K562 (cell line): Measurements from ENCODE around the gene MPIG6B. TPM values are rescaled to one million over a fixed set of nuclear protein-coding genes. Genes with fewer than 3 reads are reported as not detected.

Experiments
- BCL6 ChIP-seq: fragments of 250-450 bp; sonication (Bioruptor Pico); IDR thresholded peaks from 2 replicates; pipeline ENCODE4 v1.4.0; 2020
- CBFA2T2 ChIP-seq: fragments of 450-650 bp; conservative IDR thresholded peaks from 2 replicates; pipeline ENCODE4 v1.6.1; 2017; ENCODE audit warnings: mild to moderate bottlenecking
- CCNT2 ChIP-seq: IDR thresholded peaks from 2 replicates; pipeline ENCODE4 v1.6.1; 2011; ENCODE audit warnings: borderline replicate concordance, low read depth, mild to moderate bottlenecking, moderate library complexity, mixed read lengths, low read length; ENCODE audit not compliant: insufficient read length; ENCODE audit errors: extremely low read depth
- CREB1 ChIP-seq, 2 experiments: sonication (generic) in 1 of 2; formaldehyde crosslinking in 1 of 2; IDR thresholded peaks; 2 replicates each; pipeline versions ENCODE4 v1.6.1 to v1.8.0; 2012 to 2022; ENCODE audit warnings: inconsistent platforms in 1 of 2, mild to moderate bottlenecking in 1 of 2, missing genetic modification reagents in 1 of 2, moderate library complexity in 1 of 2
- CUX1 ChIP-seq: fragments of 200-800 bp; sonication (Bioruptor generic); IDR thresholded peaks from 2 replicates; pipeline ENCODE4 v1.6.1; 2016; ENCODE audit warnings: missing genetic modification characterization, missing compliant biosample characterization
- HES1 ChIP-seq: fragments of 450-650 bp; IDR thresholded peaks from 2 replicates; pipeline ENCODE4 v1.6.1; 2016; ENCODE audit warnings: low read depth, mild to moderate bottlenecking, moderate library complexity
- HEY1 ChIP-seq: fragments of 250-450 bp; sonication (Bioruptor Pico); IDR thresholded peaks from 2 replicates; pipeline ENCODE4 v1.5.0; 2020; ENCODE audit warnings: mild to moderate bottlenecking, moderate library complexity, borderline replicate concordance
- MYBL2 ChIP-seq, 2 experiments: fragments of 450-650 bp in 1 of 2; sonication (generic) in 1 of 2; formaldehyde crosslinking in 1 of 2; IDR thresholded peaks; 2 replicates each; pipeline versions ENCODE4 v1.6.1 to v1.8.1; 2017 to 2022; ENCODE audit warnings: borderline replicate concordance in 1 of 2, inconsistent platforms in 1 of 2, low read depth in 1 of 2, mild to moderate bottlenecking in 1 of 2, missing genetic modification reagents in 1 of 2, moderate library complexity in 1 of 2
- NBN ChIP-seq: fragments of 450-650 bp; IDR thresholded peaks from 2 replicates; pipeline ENCODE4 v1.6.1; 2016; ENCODE audit warnings: low read depth, mild to moderate bottlenecking
- NCOA2 ChIP-seq, 2 experiments: fragments of 450-650 bp; IDR thresholded peaks; 2 replicates each; pipeline ENCODE4 v1.6.1; 2018; ENCODE audit warnings: mild to moderate bottlenecking in 2 of 2, moderate library complexity in 1 of 2; ENCODE audit not compliant: partially characterized antibody in 2 of 2
- NELFE ChIP-seq: IDR thresholded peaks from 2 replicates; pipeline ENCODE4 v1.6.1; 2011; ENCODE audit warnings: mild to moderate bottlenecking; ENCODE audit not compliant: insufficient read depth, insufficient read length
- PKNOX1 ChIP-seq: fragments of 450-650 bp; IDR thresholded peaks from 2 replicates; pipeline ENCODE4 v1.6.1; 2016
- RBFOX2 ChIP-seq: fragments of 200-400 bp; formaldehyde crosslinking; IDR thresholded peaks from 2 replicates; pipeline ENCODE4 v1.6.1; 2017; ENCODE audit warnings: low read depth, mild to moderate bottlenecking, low read length, moderate library complexity
- ZNF583 ChIP-seq: fragments of 250-450 bp; sonication (Bioruptor Pico); IDR thresholded peaks from 2 replicates; pipeline ENCODE4 v1.4.0; 2020
- ZNF75A ChIP-seq: fragments of 450-650 bp; formaldehyde crosslinking; IDR thresholded peaks from 2 replicates; pipeline ENCODE4 v1.4.0; 2020; ENCODE audit warnings: mild to moderate bottlenecking
- ZNF778 ChIP-seq: fragments of 450-650 bp; formaldehyde crosslinking; IDR thresholded peaks from 2 replicates; pipeline ENCODE4 v1.4.0; 2020; ENCODE audit warnings: mild to moderate bottlenecking, moderate library complexity
- polyA plus RNA-seq, 8 experiments: library from polyadenylated mRNA; depleted of rRNA in 4 of 8; stranded (reverse) in 5 of 8; unstranded in 3 of 8; fragments of >200 nt; fragmentation: Nextera tagmentation in 2 of 8; fragmentation: Illumina TruSeq in 1 of 8; extraction: Ambion mirVana in 2 of 8; extraction: Trizol in 1 of 8; gene quantifications; 2 replicates each; pipeline versions ENCODE4 v1.2.1 to v1.2.3, GENCODE V29; 2011 to 2014; ENCODE audit warnings: inconsistent platforms in 1 of 8, missing spikeins in 1 of 8
- total RNA-seq, 7 experiments: library from RNA; depleted of rRNA in 6 of 7; stranded (reverse); fragments of >200 nt in 6 of 7; fragmentation: Illumina TruSeq in 2 of 7; extraction: Trizol in 2 of 7; gene quantifications; 2 replicates each; pipeline versions ENCODE4 v1.2.1 to v1.2.3, GENCODE V29; 2011 to 2021; ENCODE audit warnings: low replicate concordance in 1 of 7

Gene MPIG6B
- total and polyA plus RNA-seq, 9 of the 15 experiments (the other 6 are each of a cell fraction or from before 2014, with no cell fraction given) = 0.11 to 1.2 (median 0.28) TPM; not detected in 1

- no peak for TF ChIP-seq CUX1
- TF ChIP-seq HES1 = no peak
- no peak for TF ChIP-seq CREB1 (IDR thresholded peaks at IDR 0.05)
- no peak for TF ChIP-seq CREB1 (CRISPR knock-in tag; IDR thresholded peaks at IDR 0.05)
- TF ChIP-seq RBFOX2 = 0 out of 2 replicates have a peak, but pooled peaks have one; percentile 5
- TF ChIP-seq NBN = no peak
- no peak for TF ChIP-seq PKNOX1
- no peak for TF ChIP-seq CCNT2
- no peak for TF ChIP-seq ZNF778 (CRISPR knock-in tag)
- no peak for TF ChIP-seq CBFA2T2
- TF ChIP-seq ZNF583 (CRISPR knock-in tag) = no peak
- no peak for TF ChIP-seq ZNF75A
- peak; percentile 60 for TF ChIP-seq MYBL2 (IDR thresholded peaks at IDR 0.05; ENCODE audit: low read depth)
- TF ChIP-seq MYBL2 (CRISPR knock-in tag; IDR thresholded peaks at IDR 0.05; ENCODE audit: borderline replicate concordance) = no peak
- TF ChIP-seq NELFE = no peak
- TF ChIP-seq BCL6 (CRISPR knock-in tag) = no peak
- TF ChIP-seq NCOA2 (IDR thresholded peaks at IDR 0.05; ENCODE audit: partially characterized antibody in 2 of 2) = no peak
- no peak for TF ChIP-seq HEY1
These were observed 27.3 kb downstream of the MPIG6B start (continued) for GRCh38 chr6:31750411-31751022.
